ENCODE results near the gene MORN5. TPM values are rescaled to one million over a fixed set of nuclear protein-coding genes. Genes with fewer than 3 reads are reported as not detected.
A peak's percentile ranks its signal among the peaks of the same experiment; 100 is the strongest.

Gene MORN5
- total RNA-seq, 1 experiment from 2014 or later = not detected

- peaks cover 38% of the 10 kb centered on the region; the same call in 1 of the 2 replicates for H3K36me3 ChIP-seq (ENCODE audit: insufficient read depth, low read length)
Measured at GRCh38 chr9:122143876-122144405, 15.8 kb upstream of the MORN5 start.

GRCh38 chr9:122144836-122145591 lies 14.7 kb upstream of the MORN5 start:
- Histone ChIP-seq H3K9ac (ENCODE audit: low read length) (no peak overlapping the region), H3K27ac (ENCODE audit: low read length) (no peak overlapping the region), H3K79me2 (ENCODE audit: low read length) (peaks cover 15% of the 10 kb centered on the region), H3K27me3 (ENCODE audit: low read length) (no peaks in the 10 kb centered on the region), H3K36me3 (ENCODE audit: insufficient read depth, low read length) (peaks cover 38% of the 10 kb centered on the region; the same call in 1 of the 2 replicates), H3K9me2 (replicated peaks; ENCODE audit: insufficient read depth, low read length) (no peaks in the 10 kb centered on the region), H3K9me3 (ENCODE audit: low read length) (no peaks in the 10 kb centered on the region), H3K4me1 (ENCODE audit: low read length) (no peaks in the 10 kb centered on the region), H3K4me2 (ENCODE audit: low read depth, low read length, poor library complexity, severe bottlenecking) (no peak overlapping the region), H2AFZ (ENCODE audit: low read length) (no peak overlapping the region), H3K4me3 (ENCODE audit: low read length) (no peak overlapping the region), H4K20me1 (ENCODE audit: insufficient read depth, low read depth, low read length) (peaks cover 8% of the 10 kb centered on the region; the same call in 1 of the 2 replicates)
- DNase-seq = peak; percentile 49

More at GRCh38 chr9:122143876-122144405, 15.8 kb upstream of the MORN5 start:
- H3K4me2 ChIP-seq (ENCODE audit: low read depth, low read length, poor library complexity, severe bottlenecking) = no peak overlapping the region
- H3K9me2 ChIP-seq (replicated peaks; ENCODE audit: insufficient read depth, low read length) = no peaks in the 10 kb centered on the region
- H3K79me2 ChIP-seq (ENCODE audit: low read length) = peaks cover 4% of the 10 kb centered on the region
- no peak overlapping the region for H2AFZ ChIP-seq (ENCODE audit: low read length)
- H3K4me1 ChIP-seq (ENCODE audit: low read length) = no peaks in the 10 kb centered on the region
- peaks cover 8% of the 10 kb centered on the region; the same call in 1 of the 2 replicates for H4K20me1 ChIP-seq (ENCODE audit: insufficient read depth, low read depth, low read length)
- no peak for DNase-seq
- no peaks in the 10 kb centered on the region for H3K27me3 ChIP-seq (ENCODE audit: low read length)
- H3K4me3 ChIP-seq (ENCODE audit: low read length) = no peak overlapping the region
- H3K9ac ChIP-seq (ENCODE audit: low read length) = no peak overlapping the region
- no peaks in the 10 kb centered on the region for H3K9me3 ChIP-seq (ENCODE audit: low read length)
- H3K27ac ChIP-seq (ENCODE audit: low read length) = no peak overlapping the region

- Histone ChIP-seq H3K79me2 (ENCODE audit: low read length) (peaks cover 19% of the 10 kb centered on the region), H3K27me3 (ENCODE audit: low read length) (no peaks in the 10 kb centered on the region), H3K4me3 (ENCODE audit: low read length) (no peak overlapping the region), H2AFZ (ENCODE audit: low read length) (no peak overlapping the region), H3K4me1 (ENCODE audit: low read length) (no peaks in the 10 kb centered on the region), H3K27ac (ENCODE audit: low read length) (no peak overlapping the region), H3K9ac (ENCODE audit: low read length) (no peak overlapping the region), H3K9me2 (replicated peaks; ENCODE audit: insufficient read depth, low read length) (no peaks in the 10 kb centered on the region), H3K36me3 (ENCODE audit: insufficient read depth, low read length) (peaks cover 41% of the 10 kb centered on the region; the same call in 1 of the 2 replicates), H3K9me3 (ENCODE audit: low read length) (no peaks in the 10 kb centered on the region), H4K20me1 (ENCODE audit: insufficient read depth, low read depth, low read length) (peaks cover 8% of the 10 kb centered on the region; the same call in 1 of the 2 replicates), H3K4me2 (ENCODE audit: low read depth, low read length, poor library complexity, severe bottlenecking) (no peak overlapping the region)
- no peak for DNase-seq
Measured at GRCh38 chr9:122145592-122145863, 14.2 kb upstream of the MORN5 start.

GRCh38 chr9:122151267-122151828 lies 8.4 kb upstream of the MORN5 start:
- Histone ChIP-seq H2AFZ (ENCODE audit: low read length) (no peak overlapping the region), H3K27ac (ENCODE audit: low read length) (no peak overlapping the region), H3K4me2 (ENCODE audit: low read depth, low read length, poor library complexity, severe bottlenecking) (no peak overlapping the region), H3K9ac (ENCODE audit: low read length) (no peak overlapping the region), H3K9me2 (replicated peaks; ENCODE audit: insufficient read depth, low read length) (no peaks in the 10 kb centered on the region), H3K9me3 (ENCODE audit: low read length) (no peaks in the 10 kb centered on the region), H4K20me1 (ENCODE audit: insufficient read depth, low read depth, low read length) (0 out of 2 replicates have a peak, but pooled peaks cover 11% of the 10 kb centered on the region), H3K36me3 (ENCODE audit: insufficient read depth, low read length) (peaks cover 33% of the 10 kb centered on the region; the same call in 1 of the 2 replicates), H3K79me2 (ENCODE audit: low read length) (peaks cover 75% of the 10 kb centered on the region), H3K4me3 (ENCODE audit: low read length) (no peak overlapping the region), H3K27me3 (ENCODE audit: low read length) (no peaks in the 10 kb centered on the region), H3K4me1 (ENCODE audit: low read length) (peaks cover 19% of the 10 kb centered on the region)
- DNase-seq = no peak

- Histone ChIP-seq H2AFZ (ENCODE audit: low read length) (no peak overlapping the region), H3K9ac (ENCODE audit: low read length) (no peak overlapping the region), H4K20me1 (ENCODE audit: insufficient read depth, low read depth, low read length) (0 out of 2 replicates have a peak, but pooled peaks cover 11% of the 10 kb centered on the region), H3K9me3 (ENCODE audit: low read length) (no peaks in the 10 kb centered on the region), H3K79me2 (ENCODE audit: low read length) (peaks cover 84% of the 10 kb centered on the region), H3K9me2 (replicated peaks; ENCODE audit: insufficient read depth, low read length) (no peaks in the 10 kb centered on the region), H3K36me3 (ENCODE audit: insufficient read depth, low read length) (peaks cover 12% of the 10 kb centered on the region; the same call in 1 of the 2 replicates), H3K4me2 (ENCODE audit: low read depth, low read length, poor library complexity, severe bottlenecking) (no peak overlapping the region), H3K27ac (ENCODE audit: low read length) (no peak overlapping the region), H3K4me1 (ENCODE audit: low read length) (peaks cover 42% of the 10 kb centered on the region), H3K27me3 (ENCODE audit: low read length) (no peaks in the 10 kb centered on the region), H3K4me3 (ENCODE audit: low read length) (no peak overlapping the region)
- no peak for DNase-seq
Measured at GRCh38 chr9:122155796-122156195, 3.9 kb upstream of the MORN5 start.

- Histone ChIP-seq H3K36me3 (ENCODE audit: insufficient read depth, low read length) (no peaks in the 10 kb centered on the region; the same call in 1 of the 2 replicates), H3K79me2 (ENCODE audit: low read length) (peaks cover 62% of the 10 kb centered on the region), H3K27ac (ENCODE audit: low read length) (no peak overlapping the region), H4K20me1 (ENCODE audit: insufficient read depth, low read depth, low read length) (0 out of 2 replicates have a peak, but pooled peaks cover 6% of the 10 kb centered on the region), H3K4me2 (ENCODE audit: low read depth, low read length, poor library complexity, severe bottlenecking) (peak overlapping the region; percentile 90), H3K4me1 (ENCODE audit: low read length) (peaks cover 42% of the 10 kb centered on the region), H3K9me3 (ENCODE audit: low read length) (peaks cover 8% of the 10 kb centered on the region; the same call in 1 of the 2 replicates), H3K9ac (ENCODE audit: low read length) (0 out of 2 replicates have a peak overlapping the region, but pooled peaks have one; percentile 26), H3K27me3 (ENCODE audit: low read length) (no peaks in the 10 kb centered on the region), H3K4me3 (ENCODE audit: low read length) (peak overlapping the region; percentile 76; the same call in 1 of the 2 replicates), H2AFZ (ENCODE audit: low read length) (no peak overlapping the region), H3K9me2 (replicated peaks; ENCODE audit: insufficient read depth, low read length) (no peaks in the 10 kb centered on the region)
- DNase-seq = peak; percentile 79
Measured at GRCh38 chr9:122158202-122158601, 1.5 kb upstream of the MORN5 start.

- Histone ChIP-seq H4K20me1 (ENCODE audit: insufficient read depth, low read depth, low read length) (no peaks in the 10 kb centered on the region), H3K4me1 (ENCODE audit: low read length) (peaks cover 26% of the 10 kb centered on the region), H3K9me2 (replicated peaks; ENCODE audit: insufficient read depth, low read length) (no peaks in the 10 kb centered on the region), H3K4me3 (ENCODE audit: low read length) (peak overlapping the region; percentile 76; the same call in 1 of the 2 replicates), H3K27me3 (ENCODE audit: low read length) (no peaks in the 10 kb centered on the region), H2AFZ (ENCODE audit: low read length) (no peak overlapping the region), H3K4me2 (ENCODE audit: low read depth, low read length, poor library complexity, severe bottlenecking) (peak overlapping the region; percentile 90), H3K36me3 (ENCODE audit: insufficient read depth, low read length) (no peaks in the 10 kb centered on the region; the same call in 1 of the 2 replicates), H3K27ac (ENCODE audit: low read length) (no peak overlapping the region), H3K9ac (ENCODE audit: low read length) (no peak overlapping the region), H3K9me3 (ENCODE audit: low read length) (peaks cover 8% of the 10 kb centered on the region; the same call in 1 of the 2 replicates), H3K79me2 (ENCODE audit: low read length) (peaks cover 46% of the 10 kb centered on the region)
- no peak for DNase-seq
Measured at GRCh38 chr9:122159925-122160246, 178 bp downstream of the MORN5 start.

- Histone ChIP-seq H3K9me2 (replicated peaks; ENCODE audit: insufficient read depth, low read length) (no peaks in the 10 kb centered on the region), H3K27me3 (ENCODE audit: low read length) (no peaks in the 10 kb centered on the region), H3K4me2 (ENCODE audit: low read depth, low read length, poor library complexity, severe bottlenecking) (no peak overlapping the region)
Measured at GRCh38 chr9:122162415-122162814, 2.7 kb downstream of the MORN5 start.

More at GRCh38 chr9:122162415-122162814, 2.7 kb downstream of the MORN5 start:
- Histone ChIP-seq H4K20me1 (ENCODE audit: insufficient read depth, low read depth, low read length) (no peaks in the 10 kb centered on the region), H3K79me2 (ENCODE audit: low read length) (peaks cover 21% of the 10 kb centered on the region), H3K27ac (ENCODE audit: low read length) (no peak overlapping the region), H3K4me1 (ENCODE audit: low read length) (peaks cover 13% of the 10 kb centered on the region), H3K4me3 (ENCODE audit: low read length) (no peak overlapping the region), H3K9me3 (ENCODE audit: low read length) (peaks cover 8% of the 10 kb centered on the region; the same call in 1 of the 2 replicates), H2AFZ (ENCODE audit: low read length) (no peak overlapping the region), H3K36me3 (ENCODE audit: insufficient read depth, low read length) (no peaks in the 10 kb centered on the region), H3K9ac (ENCODE audit: low read length) (no peak overlapping the region)
- no peak for DNase-seq
